ENCODE measurements around the gene FBLN1. TPM values are rescaled to one million over a fixed set of nuclear protein-coding genes. Genes with fewer than 3 reads are reported as not detected.

FBLN1 gene
- total and polyA plus RNA-seq, 2 donors (not counting 3 experiments of a cell fraction or from before 2014, with no cell fraction given), result 1.2 to 4.0 TPM

DNA sequence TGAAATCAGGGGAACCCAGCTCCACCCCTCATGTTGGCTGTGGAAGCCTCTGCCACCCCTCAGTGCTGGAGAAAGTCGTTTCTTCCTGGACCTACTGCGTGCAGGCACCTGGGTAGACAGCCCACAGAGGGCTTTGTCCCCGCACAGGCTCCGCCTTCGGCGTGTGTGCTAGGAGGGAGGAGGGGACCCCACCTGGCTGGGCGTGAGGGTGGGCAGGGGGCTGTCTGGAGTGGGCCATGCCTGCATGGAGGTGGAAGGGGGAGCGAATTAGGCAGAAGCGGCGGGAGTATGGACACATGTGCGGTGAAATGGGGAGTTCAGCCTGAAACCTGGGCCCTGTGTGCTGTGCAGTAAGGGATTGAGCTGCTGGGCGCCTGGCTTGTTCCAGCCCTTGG is 49.3 kb downstream of the FBLN1 start:
- no peak for FAIRE-seq
- Histone ChIP-seq H3K9ac (replicated peaks; ENCODE audit: extremely low read depth, insufficient read depth, low read length) (no peak overlapping the region), H3K4me2 (ENCODE audit: insufficient read depth, low read length) (no peak overlapping the region), H3K4me1 (ENCODE audit: control insufficient read depth, extremely low read depth, insufficient read depth, low read length) (no peaks in the 10 kb centered on the region), H2AFZ (ENCODE audit: low read depth, low read length) (no peak overlapping the region), H3K27ac (ENCODE audit: insufficient read depth, low read depth, low read length) (no peak overlapping the region), H3K9me1 (replicated peaks; ENCODE audit: control insufficient read depth, extremely low read depth, insufficient read depth, low read length) (no peaks in the 10 kb centered on the region), H3K27me3 (ENCODE audit: control insufficient read depth in 2 of 2, insufficient read depth in 2 of 2, low read length in 2 of 2) (no peaks in the 10 kb centered on the region), H3K79me2 (ENCODE audit: control insufficient read depth, insufficient read depth, low read length) (no peaks in the 10 kb centered on the region), H3K36me3 (ENCODE audit: control insufficient read depth in 2 of 2, extremely low read depth in 1 of 2, insufficient read depth in 2 of 2, low read length in 2 of 2) (no peaks in the 10 kb centered on the region), H3K4me3 (replicated peaks in 1 of 3; ENCODE audit: insufficient read depth in 1 of 3, low read depth in 1 of 3, low read length in 3 of 3) (no peak overlapping the region), H3K9me3 (replicated peaks; ENCODE audit: control insufficient read depth, insufficient read depth, low read length) (no peaks in the 10 kb centered on the region), H4K20me1 (replicated peaks; ENCODE audit: control insufficient read depth, extremely low read depth, insufficient read depth, low read length) (no peaks in the 10 kb centered on the region)
- DNase-seq (ENCODE audit: low read depth, low spot score), result no peak
- intact Hi-C loops (cut with micrococcal nuclease), result no loop called here
- TF ChIP-seq FOS (IDR thresholded peaks at IDR 0.05; ENCODE audit: borderline replicate concordance, insufficient read depth, low read length), result no peak
- TF ChIP-seq, protein P1, sequence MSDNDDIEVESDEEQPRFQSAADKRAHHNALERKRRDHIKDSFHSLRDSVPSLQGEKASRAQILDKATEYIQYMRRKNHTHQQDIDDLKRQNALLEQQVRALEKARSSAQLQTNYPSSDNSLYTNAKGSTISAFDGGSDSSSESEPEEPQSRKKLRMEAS (IDR thresholded peaks at IDR 0.05; ENCODE audit: insufficient read depth, insufficient read length), result no peak
- no peak for TF ChIP-seq JUN (IDR thresholded peaks at IDR 0.05; ENCODE audit: borderline replicate concordance, insufficient read depth, insufficient read length, low read depth)
- no peak for TF ChIP-seq POLR2A (IDR thresholded peaks at IDR 0.05; ENCODE audit: low read depth, low read length)
- TF ChIP-seq MYC (IDR thresholded peaks at IDR 0.05; ENCODE audit: low read depth, low read length), result no peak
- CTCF ChIA-PET, result interaction anchor here (4.2 kb wide), 1 partner anchor 110 kb away, joined by 52 read pairs; no protein-coding TSS in a partner anchor
- no TSS peak for BruUV-seq (replicated peaks)
- POLR2A ChIA-PET, result no interaction called here
- dilution Hi-C loops (cut with MboI; ENCODE audit: extremely low pct_ligation_motif_present, low sequenced_read_pairs), result no loop called here

DNA sequence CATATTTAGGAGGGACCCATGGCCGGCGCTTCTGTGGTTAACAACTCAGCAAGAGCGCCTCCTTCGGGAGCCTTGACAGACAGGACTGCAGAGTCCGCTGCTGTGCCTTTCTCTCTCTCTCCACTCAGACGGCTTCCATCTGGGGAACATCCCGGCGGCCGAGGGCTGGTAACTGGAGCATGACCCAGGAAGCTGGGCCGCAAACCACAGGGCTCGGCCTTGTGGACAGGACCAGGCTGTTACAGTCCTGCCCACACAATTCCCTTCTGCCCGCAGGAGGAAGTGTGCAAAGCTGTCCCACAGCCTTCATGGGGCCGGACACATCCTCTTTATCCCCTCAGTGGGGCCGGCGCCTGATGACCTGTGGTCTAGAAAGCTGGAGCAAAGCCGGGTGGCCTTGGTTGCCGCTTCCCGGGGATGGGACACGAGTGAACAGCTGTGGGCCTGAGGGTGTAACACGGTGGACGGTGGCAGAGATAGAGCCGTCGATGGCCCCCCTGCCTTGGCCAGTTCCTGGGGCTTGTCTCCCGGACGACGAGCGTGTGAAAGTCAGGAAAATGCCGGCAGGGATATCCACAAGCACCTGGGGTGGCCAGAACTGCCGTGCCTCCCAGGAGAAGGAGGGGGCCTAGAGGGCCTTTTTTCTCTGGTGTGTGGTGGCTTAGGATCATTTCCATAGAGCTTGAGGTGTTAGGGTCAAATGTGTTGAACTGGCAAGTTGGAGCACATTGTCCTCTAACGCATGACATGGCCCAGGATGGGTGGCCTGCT is 50.1 kb downstream of the FBLN1 start:
- DNase-seq (ENCODE audit: low read depth, low spot score), result no peak
- no peak for TF ChIP-seq MYC (IDR thresholded peaks at IDR 0.05; ENCODE audit: low read depth, low read length)
- no peak for TF ChIP-seq JUN (IDR thresholded peaks at IDR 0.05; ENCODE audit: borderline replicate concordance, insufficient read depth, insufficient read length, low read depth)
- no peak for TF ChIP-seq EZH2 (IDR thresholded peaks at IDR 0.05; ENCODE audit: borderline replicate concordance, low read depth, low read length, severe bottlenecking)
- TF ChIP-seq, protein P2, sequence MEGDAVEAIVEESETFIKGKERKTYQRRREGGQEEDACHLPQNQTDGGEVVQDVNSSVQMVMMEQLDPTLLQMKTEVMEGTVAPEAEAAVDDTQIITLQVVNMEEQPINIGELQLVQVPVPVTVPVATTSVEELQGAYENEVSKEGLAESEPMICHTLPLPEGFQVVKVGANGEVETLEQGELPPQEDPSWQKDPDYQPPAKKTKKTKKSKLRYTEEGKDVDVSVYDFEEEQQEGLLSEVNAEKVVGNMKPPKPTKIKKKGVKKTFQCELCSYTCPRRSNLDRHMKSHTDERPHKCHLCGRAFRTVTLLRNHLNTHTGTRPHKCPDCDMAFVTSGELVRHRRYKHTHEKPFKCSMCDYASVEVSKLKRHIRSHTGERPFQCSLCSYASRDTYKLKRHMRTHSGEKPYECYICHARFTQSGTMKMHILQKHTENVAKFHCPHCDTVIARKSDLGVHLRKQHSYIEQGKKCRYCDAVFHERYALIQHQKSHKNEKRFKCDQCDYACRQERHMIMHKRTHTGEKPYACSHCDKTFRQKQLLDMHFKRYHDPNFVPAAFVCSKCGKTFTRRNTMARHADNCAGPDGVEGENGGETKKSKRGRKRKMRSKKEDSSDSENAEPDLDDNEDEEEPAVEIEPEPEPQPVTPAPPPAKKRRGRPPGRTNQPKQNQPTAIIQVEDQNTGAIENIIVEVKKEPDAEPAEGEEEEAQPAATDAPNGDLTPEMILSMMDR (IDR thresholded peaks at IDR 0.05; ENCODE audit: extremely low read depth in 1 of 2, insufficient read depth in 1 of 2, low read depth in 1 of 2, low read length in 2 of 2), result no peak
- no peak for TF ChIP-seq POLR2A (IDR thresholded peaks at IDR 0.05; ENCODE audit: low read depth, low read length)
- TF ChIP-seq GATA2 (IDR thresholded peaks at IDR 0.05; ENCODE audit: insufficient read depth, insufficient read length, low read depth, low read length), result no peak
- TF ChIP-seq POLR2AphosphoS5 (IDR thresholded peaks at IDR 0.05; ENCODE audit: insufficient read depth, low read depth, low read length), result no peak
- TF ChIP-seq FOS (IDR thresholded peaks at IDR 0.05; ENCODE audit: borderline replicate concordance, insufficient read depth, low read length), result no peak
- TF ChIP-seq, protein P1 (IDR thresholded peaks at IDR 0.05; ENCODE audit: insufficient read depth, insufficient read length), result no peak
- Histone ChIP-seq H3K4me1 (ENCODE audit: control insufficient read depth, extremely low read depth, insufficient read depth, low read length) (no peaks in the 10 kb centered on the region), H3K27me3 (ENCODE audit: control insufficient read depth in 2 of 2, insufficient read depth in 2 of 2, low read length in 2 of 2) (no peaks in the 10 kb centered on the region), H3K4me3 (replicated peaks in 1 of 3; ENCODE audit: insufficient read depth in 1 of 3, low read depth in 1 of 3, low read length in 3 of 3) (no peak overlapping the region), H3K27ac (ENCODE audit: insufficient read depth, low read depth, low read length) (no peak overlapping the region), H3K9me1 (replicated peaks; ENCODE audit: control insufficient read depth, extremely low read depth, insufficient read depth, low read length) (no peaks in the 10 kb centered on the region), H2AFZ (ENCODE audit: low read depth, low read length) (no peak overlapping the region), H3K9ac (replicated peaks; ENCODE audit: extremely low read depth, insufficient read depth, low read length) (no peak overlapping the region), H3K36me3 (ENCODE audit: control insufficient read depth in 2 of 2, extremely low read depth in 1 of 2, insufficient read depth in 2 of 2, low read length in 2 of 2) (no peaks in the 10 kb centered on the region), H3K4me2 (ENCODE audit: insufficient read depth, low read length) (no peak overlapping the region), H4K20me1 (replicated peaks; ENCODE audit: control insufficient read depth, extremely low read depth, insufficient read depth, low read length) (no peaks in the 10 kb centered on the region), H3K9me3 (replicated peaks; ENCODE audit: control insufficient read depth, insufficient read depth, low read length) (no peaks in the 10 kb centered on the region), H3K79me2 (ENCODE audit: control insufficient read depth, insufficient read depth, low read length) (no peaks in the 10 kb centered on the region)
- intact Hi-C loops (cut with micrococcal nuclease), result loop anchor here (1.0 kb wide), 3 partner anchors 111 to 577 kb away; no protein-coding TSS in a partner anchor
- FAIRE-seq, result no peak
- no TSS peak for BruUV-seq (replicated peaks)
- CTCF ChIA-PET, result interaction anchor here (0.7 to 4.2 kb wide), 4 partner anchors 111 to 285 kb away, joined by 3 to 52 read pairs (median 8); no protein-coding TSS in a partner anchor
- dilution Hi-C loops (cut with MboI; ENCODE audit: extremely low pct_ligation_motif_present, low sequenced_read_pairs), result no loop called here
- POLR2A ChIA-PET, result no interaction called here

Data from endothelial cell of umbilical vein (primary cell).